ENCODE results near the gene BUD23. TPM values are rescaled to one million over a fixed set of nuclear protein-coding genes. Genes with fewer than 3 reads are reported as not detected.

The BUD23 gene
- total RNA-seq, 1 experiment from 2014 or later: 41.9 TPM

- H3K4me1 ChIP-seq (ENCODE audit: low read length): peaks cover 25% of the 10 kb centered on the region
- H4K20me1 ChIP-seq (ENCODE audit: insufficient read depth, low read depth, low read length): no peaks in the 10 kb centered on the region; the same call in 1 of the 2 replicates
- peaks cover 68% of the 10 kb centered on the region for H3K79me2 ChIP-seq (ENCODE audit: low read length)
- peak overlapping the region; percentile 79 for H3K9ac ChIP-seq (ENCODE audit: low read length)
- no peaks in the 10 kb centered on the region for H3K9me2 ChIP-seq (replicated peaks; ENCODE audit: insufficient read depth, low read length)
- no peaks in the 10 kb centered on the region for H3K9me3 ChIP-seq (ENCODE audit: low read length)
- H3K27me3 ChIP-seq (ENCODE audit: low read length): no peaks in the 10 kb centered on the region
- no peak overlapping the region for H3K27ac ChIP-seq (ENCODE audit: low read length)
- H3K4me2 ChIP-seq (ENCODE audit: low read depth, low read length, poor library complexity, severe bottlenecking): peak overlapping the region; percentile 87
- H3K4me3 ChIP-seq (ENCODE audit: low read length): peak overlapping the region; percentile 100
- H3K36me3 ChIP-seq (ENCODE audit: insufficient read depth, low read length): peaks cover 8% of the 10 kb centered on the region; the same call in 1 of the 2 replicates
- H2AFZ ChIP-seq (ENCODE audit: low read length): peak overlapping the region; percentile 96; the same call in 1 of the 2 replicates
- DNase-seq: no peak
Observed at GRCh38 chr7:73682745-73683055, 697 bp upstream of the BUD23 start.

DNA sequence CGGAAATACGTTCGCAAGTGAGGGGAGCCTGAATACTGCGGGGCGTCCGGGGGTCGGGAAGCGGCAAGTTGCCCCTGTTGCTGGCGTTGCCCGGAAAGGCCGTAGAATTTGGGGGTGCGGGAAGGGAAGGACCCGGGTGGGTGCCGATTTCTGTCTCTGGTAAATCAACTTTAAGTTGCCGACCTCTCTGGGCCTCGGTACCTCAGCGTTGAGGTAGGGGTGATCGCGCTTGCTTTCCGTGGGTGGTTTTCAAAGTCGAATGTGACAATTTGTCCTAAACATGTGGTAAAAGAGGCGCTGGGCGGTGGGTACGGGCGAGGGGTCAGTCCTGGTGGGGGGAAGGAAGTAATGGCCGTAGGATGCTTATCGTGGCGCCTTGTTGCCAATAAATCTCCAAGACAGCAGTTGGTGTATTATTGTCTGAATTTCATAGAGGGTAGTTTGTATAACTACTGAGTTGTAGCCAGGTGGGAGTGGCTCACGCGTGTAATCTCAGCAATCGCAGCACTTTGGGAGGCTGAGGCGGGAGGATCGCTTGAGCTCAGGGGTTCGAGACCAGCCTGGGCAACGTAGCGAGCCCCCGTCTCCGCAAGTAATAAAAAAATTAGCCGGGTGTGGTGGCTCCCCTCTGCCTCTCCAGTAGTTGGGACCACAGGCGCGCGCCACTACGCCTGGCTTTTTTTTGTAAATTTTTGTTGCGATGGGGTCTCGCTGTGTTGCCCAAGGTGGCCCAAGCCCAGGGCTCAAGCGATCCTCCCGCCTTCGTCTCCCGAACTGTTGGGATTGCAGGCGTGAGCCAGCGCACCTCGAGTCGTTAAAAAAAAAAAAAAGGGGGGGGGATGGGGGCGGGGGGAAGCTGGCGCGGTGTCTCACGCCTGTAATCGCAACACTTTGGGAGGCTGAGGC is 644 bp downstream of the BUD23 start:
- Histone ChIP-seq H4K20me1 (ENCODE audit: insufficient read depth, low read depth, low read length) (no peaks in the 10 kb centered on the region; the same call in 1 of the 2 replicates), H3K4me1 (ENCODE audit: low read length) (peaks cover 25% of the 10 kb centered on the region), H3K9me2 (replicated peaks; ENCODE audit: insufficient read depth, low read length) (no peaks in the 10 kb centered on the region), H3K9ac (ENCODE audit: low read length) (peak overlapping the region; percentile 99), H3K4me2 (ENCODE audit: low read depth, low read length, poor library complexity, severe bottlenecking) (peak overlapping the region; percentile 91), H3K4me3 (ENCODE audit: low read length) (peak overlapping the region; percentile 100), H3K9me3 (ENCODE audit: low read length) (no peaks in the 10 kb centered on the region), H3K36me3 (ENCODE audit: insufficient read depth, low read length) (peaks cover 14% of the 10 kb centered on the region; the same call in 1 of the 2 replicates), H3K27me3 (ENCODE audit: low read length) (no peaks in the 10 kb centered on the region), H3K27ac (ENCODE audit: low read length) (peak overlapping the region; percentile 24; the same call in 1 of the 2 replicates), H3K79me2 (ENCODE audit: low read length) (peaks cover 73% of the 10 kb centered on the region), H2AFZ (ENCODE audit: low read length) (peak overlapping the region; percentile 98)
- DNase-seq: no peak

GRCh38 chr7:73685311-73685710 is 1.9 kb downstream of the BUD23 start:
- H3K4me2 ChIP-seq (ENCODE audit: low read depth, low read length, poor library complexity, severe bottlenecking): no peak overlapping the region
- no peak overlapping the region for H3K9ac ChIP-seq (ENCODE audit: low read length)
- peaks cover 73% of the 10 kb centered on the region for H3K79me2 ChIP-seq (ENCODE audit: low read length)
- DNase-seq: no peak
- H3K36me3 ChIP-seq (ENCODE audit: insufficient read depth, low read length): peaks cover 14% of the 10 kb centered on the region; the same call in 1 of the 2 replicates
- peaks cover 25% of the 10 kb centered on the region for H3K4me1 ChIP-seq (ENCODE audit: low read length)
- H4K20me1 ChIP-seq (ENCODE audit: insufficient read depth, low read depth, low read length): peaks cover 3% of the 10 kb centered on the region; the same call in 1 of the 2 replicates
- H2AFZ ChIP-seq (ENCODE audit: low read length): no peak overlapping the region
- H3K4me3 ChIP-seq (ENCODE audit: low read length): no peak overlapping the region
- no peaks in the 10 kb centered on the region for H3K9me3 ChIP-seq (ENCODE audit: low read length)
- no peaks in the 10 kb centered on the region for H3K9me2 ChIP-seq (replicated peaks; ENCODE audit: insufficient read depth, low read length)
- H3K27ac ChIP-seq (ENCODE audit: low read length): no peak overlapping the region
- H3K27me3 ChIP-seq (ENCODE audit: low read length): no peaks in the 10 kb centered on the region

GRCh38 chr7:73688288-73688687 is 4.9 kb downstream of the BUD23 start:
- no peaks in the 10 kb centered on the region for H3K9me3 ChIP-seq (ENCODE audit: low read length)
- H3K4me3 ChIP-seq (ENCODE audit: low read length): no peak overlapping the region
- H3K36me3 ChIP-seq (ENCODE audit: insufficient read depth, low read length): peaks cover 14% of the 10 kb centered on the region; the same call in 1 of the 2 replicates
- H3K27ac ChIP-seq (ENCODE audit: low read length): no peak overlapping the region
- peaks cover 47% of the 10 kb centered on the region for H3K79me2 ChIP-seq (ENCODE audit: low read length)
- no peak for DNase-seq
- H3K4me2 ChIP-seq (ENCODE audit: low read depth, low read length, poor library complexity, severe bottlenecking): no peak overlapping the region
- H3K4me1 ChIP-seq (ENCODE audit: low read length): peaks cover 11% of the 10 kb centered on the region
- H3K27me3 ChIP-seq (ENCODE audit: low read length): no peaks in the 10 kb centered on the region
- peaks cover 3% of the 10 kb centered on the region; the same call in 1 of the 2 replicates for H4K20me1 ChIP-seq (ENCODE audit: insufficient read depth, low read depth, low read length)
- no peak overlapping the region for H3K9ac ChIP-seq (ENCODE audit: low read length)
- H3K9me2 ChIP-seq (replicated peaks; ENCODE audit: insufficient read depth, low read length): no peaks in the 10 kb centered on the region
- H2AFZ ChIP-seq (ENCODE audit: low read length): no peak overlapping the region

- H3K9ac ChIP-seq (ENCODE audit: low read length): no peak overlapping the region
- H3K4me2 ChIP-seq (ENCODE audit: low read depth, low read length, poor library complexity, severe bottlenecking): no peak overlapping the region
- peaks cover 3% of the 10 kb centered on the region; the same call in 1 of the 2 replicates for H4K20me1 ChIP-seq (ENCODE audit: insufficient read depth, low read depth, low read length)
- peaks cover 20% of the 10 kb centered on the region; the same call in 1 of the 2 replicates for H3K36me3 ChIP-seq (ENCODE audit: insufficient read depth, low read length)
- H3K4me3 ChIP-seq (ENCODE audit: low read length): no peak overlapping the region
- no peak overlapping the region for H3K27ac ChIP-seq (ENCODE audit: low read length)
- H3K79me2 ChIP-seq (ENCODE audit: low read length): peaks cover 24% of the 10 kb centered on the region
- no peaks in the 10 kb centered on the region for H3K9me2 ChIP-seq (replicated peaks; ENCODE audit: insufficient read depth, low read length)
- DNase-seq: no peak
- H2AFZ ChIP-seq (ENCODE audit: low read length): no peak overlapping the region
- no peaks in the 10 kb centered on the region for H3K9me3 ChIP-seq (ENCODE audit: low read length)
- H3K27me3 ChIP-seq (ENCODE audit: low read length): no peaks in the 10 kb centered on the region
- H3K4me1 ChIP-seq (ENCODE audit: low read length): no peaks in the 10 kb centered on the region
Observed at GRCh38 chr7:73690646-73691045, 7.2 kb downstream of the BUD23 start.

DNA sequence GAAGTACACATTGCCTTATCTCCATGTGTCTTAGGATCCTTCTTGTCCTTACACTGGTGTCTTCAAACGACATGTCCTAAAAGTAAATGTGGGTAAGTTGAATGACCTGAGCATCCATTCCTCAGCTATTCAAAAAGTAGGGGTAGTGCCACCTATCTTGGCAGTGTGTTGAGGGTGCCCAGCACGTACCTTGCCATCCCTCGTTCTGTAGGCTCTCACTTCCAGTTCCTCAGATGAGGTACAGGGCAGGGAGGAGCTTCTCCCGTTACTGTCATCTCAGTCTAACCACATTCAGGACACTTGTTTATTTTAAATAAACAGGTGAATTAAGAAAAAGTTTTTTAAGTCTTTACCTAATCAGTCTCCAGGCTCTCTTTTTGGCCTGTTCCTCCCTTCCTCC is 13.0 kb downstream of the BUD23 start:
- Histone ChIP-seq H3K27me3 (ENCODE audit: low read length) (no peaks in the 10 kb centered on the region), H3K9me2 (replicated peaks; ENCODE audit: insufficient read depth, low read length) (no peaks in the 10 kb centered on the region), H3K27ac (ENCODE audit: low read length) (no peak overlapping the region), H3K4me3 (ENCODE audit: low read length) (no peak overlapping the region), H3K4me1 (ENCODE audit: low read length) (no peaks in the 10 kb centered on the region), H3K9me3 (ENCODE audit: low read length) (no peaks in the 10 kb centered on the region), H2AFZ (ENCODE audit: low read length) (no peak overlapping the region), H3K79me2 (ENCODE audit: low read length) (no peaks in the 10 kb centered on the region), H4K20me1 (ENCODE audit: insufficient read depth, low read depth, low read length) (no peaks in the 10 kb centered on the region), H3K36me3 (ENCODE audit: insufficient read depth, low read length) (peaks cover 18% of the 10 kb centered on the region; the same call in 1 of the 2 replicates), H3K9ac (ENCODE audit: low read length) (no peak overlapping the region), H3K4me2 (ENCODE audit: low read depth, low read length, poor library complexity, severe bottlenecking) (no peak overlapping the region)
- no peak for DNase-seq

DNA sequence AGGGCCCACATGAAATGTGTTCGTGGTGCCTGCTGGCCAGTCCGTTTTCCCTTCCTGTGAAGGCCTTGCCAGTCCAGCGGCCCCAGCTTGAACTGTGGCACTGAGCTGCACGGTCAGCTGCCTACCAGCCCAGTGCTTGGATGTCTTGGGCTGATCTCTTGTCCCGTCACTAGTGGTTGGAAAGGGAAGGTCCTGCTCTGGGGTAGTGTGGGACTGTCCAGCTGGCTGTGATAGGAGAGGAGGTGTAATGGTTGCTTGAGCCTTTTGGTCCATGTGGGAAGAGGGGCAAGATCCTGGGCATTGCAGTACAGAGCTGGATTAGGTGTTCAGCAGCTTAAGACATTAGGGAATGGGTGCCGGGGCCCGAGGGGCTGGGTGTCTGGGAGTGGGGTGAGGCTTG is 15.0 kb downstream of the BUD23 start:
- H3K79me2 ChIP-seq (ENCODE audit: low read length): no peaks in the 10 kb centered on the region
- no peak overlapping the region for H3K4me2 ChIP-seq (ENCODE audit: low read depth, low read length, poor library complexity, severe bottlenecking)
- no peak overlapping the region for H3K4me3 ChIP-seq (ENCODE audit: low read length)
- H3K4me1 ChIP-seq (ENCODE audit: low read length): no peaks in the 10 kb centered on the region
- H3K9me3 ChIP-seq (ENCODE audit: low read length): no peaks in the 10 kb centered on the region
- H3K36me3 ChIP-seq (ENCODE audit: insufficient read depth, low read length): peaks cover 18% of the 10 kb centered on the region; the same call in 1 of the 2 replicates
- no peak overlapping the region for H2AFZ ChIP-seq (ENCODE audit: low read length)
- no peak for DNase-seq
- H3K27me3 ChIP-seq (ENCODE audit: low read length): no peaks in the 10 kb centered on the region
- no peaks in the 10 kb centered on the region for H4K20me1 ChIP-seq (ENCODE audit: insufficient read depth, low read depth, low read length)
- no peak overlapping the region for H3K27ac ChIP-seq (ENCODE audit: low read length)
- H3K9me2 ChIP-seq (replicated peaks; ENCODE audit: insufficient read depth, low read length): no peaks in the 10 kb centered on the region
- H3K9ac ChIP-seq (ENCODE audit: low read length): no peak overlapping the region

- Histone ChIP-seq H3K36me3 (ENCODE audit: insufficient read depth, low read length) (peaks cover 16% of the 10 kb centered on the region; the same call in 1 of the 2 replicates), H3K79me2 (ENCODE audit: low read length) (no peaks in the 10 kb centered on the region), H3K9ac (ENCODE audit: low read length) (no peak overlapping the region), H4K20me1 (ENCODE audit: insufficient read depth, low read depth, low read length) (no peaks in the 10 kb centered on the region), H2AFZ (ENCODE audit: low read length) (no peak overlapping the region), H3K27me3 (ENCODE audit: low read length) (no peaks in the 10 kb centered on the region), H3K4me3 (ENCODE audit: low read length) (no peak overlapping the region), H3K9me3 (ENCODE audit: low read length) (no peaks in the 10 kb centered on the region), H3K4me1 (ENCODE audit: low read length) (no peaks in the 10 kb centered on the region), H3K4me2 (ENCODE audit: low read depth, low read length, poor library complexity, severe bottlenecking) (no peak overlapping the region), H3K27ac (ENCODE audit: low read length) (no peak overlapping the region), H3K9me2 (replicated peaks; ENCODE audit: insufficient read depth, low read length) (no peaks in the 10 kb centered on the region)
- DNase-seq: no peak
Observed at GRCh38 chr7:73699370-73700068, 16.1 kb downstream of the BUD23 start.

All from Karpas-422 (cell line).